GM13977 (cell line): Measurements from ENCODE around the gene ZBTB7C.

Experiments
- DNase-seq: peaks from one replicate; pipeline ENCODE4 v3.0.0; 2012; ENCODE audit warnings: low spot score
- CTCF ChIP-seq: IDR thresholded peaks from 2 replicates; pipeline ENCODE4 v1.5.1; 2012; ENCODE audit warnings: mild to moderate bottlenecking, control low read depth; ENCODE audit not compliant: insufficient read depth; ENCODE audit errors: extremely low read depth, missing control alignments
- in situ Hi-C: fragments of 300-500 bp; cut with MboI; formaldehyde crosslinking; loops from one replicate; pipeline ENCODE4 v1.12.0; 2022; ENCODE audit warnings: low sequenced_read_pairs, low pct_unique_long_range_greater_than_20kb, mixed read lengths, inconsistent platforms; ENCODE audit not compliant: unreplicated experiment

Gene ZBTB7C

GRCh38 chr18:48181087-48181823 is 227.9 kb downstream of the ZBTB7C start:
- in situ Hi-C loops: no loop called here
- DNase-seq: no peak
- no peak for TF ChIP-seq CTCF

GRCh38 chr18:48179666-48180065 is 229.5 kb downstream of the ZBTB7C start:
- in situ Hi-C loops: no loop called here
- no peak for TF ChIP-seq CTCF
- DNase-seq: no peak

- in situ Hi-C loops: no loop called here
- TF ChIP-seq CTCF: no peak
- DNase-seq: no peak
These were observed 230.2 kb downstream of the ZBTB7C start for GRCh38 chr18:48179001-48179400.

- no peak for TF ChIP-seq CTCF
- no peak for DNase-seq
- in situ Hi-C loops: no loop called here
These were observed 232.3 kb downstream of the ZBTB7C start for GRCh38 chr18:48176909-48177308.

- no peak for DNase-seq
- no peak for TF ChIP-seq CTCF
- in situ Hi-C loops: no loop called here
These were observed 235.6 kb downstream of the ZBTB7C start for GRCh38 chr18:48173557-48173956.

GRCh38 chr18:48172226-48173006 is 236.8 kb downstream of the ZBTB7C start:
- in situ Hi-C loops: no loop called here
- no peak for DNase-seq
- TF ChIP-seq CTCF: no peak
